IPS-NIHi7 (cell line): ENCODE data around the gene STX8.
A peak's percentile ranks its signal among the peaks of the same experiment; 100 is the strongest.
"Not testable (repeated sequence)": the region's sequence is repeated elsewhere in the genome, so short reads cannot be mapped to it uniquely, and the experiment has no call there.

Experiments used
- DNase-seq: peaks from one replicate; pipeline ENCODE4 v3.0.0; 2012; ENCODE audit warnings: mixed read lengths; ENCODE audit errors: extremely low spot score

Gene STX8

GRCh38 chr17:9402590-9403199 is 172.9 kb downstream of the STX8 start:
- DNase-seq, result peak; percentile 51

GRCh38 chr17:9401434-9401833 is 174.2 kb downstream of the STX8 start:
- DNase-seq, result no peak

- DNase-seq, result no peak
These were observed 186.5 kb downstream of the STX8 start for GRCh38 chr17:9389111-9389527.

GRCh38 chr17:9386401-9386800 is 189.2 kb downstream of the STX8 start:
- no peak for DNase-seq

GRCh38 chr17:9383826-9384225 is 191.8 kb downstream of the STX8 start:
- no peak for DNase-seq

- DNase-seq, result no peak
These were observed 193.0 kb downstream of the STX8 start for GRCh38 chr17:9382626-9383025.

GRCh38 chr17:9381068-9381467 is 194.6 kb downstream of the STX8 start:
- no peak for DNase-seq

- no peak for DNase-seq
These were observed 195.3 kb downstream of the STX8 start for GRCh38 chr17:9380361-9380760.

GRCh38 chr17:9376177-9376576 is 199.4 kb downstream of the STX8 start:
- not testable (repeated sequence) for DNase-seq

GRCh38 chr17:9371019-9371418 is 204.6 kb downstream of the STX8 start:
- DNase-seq, result no peak

- DNase-seq, result no peak
These were observed 205.2 kb downstream of the STX8 start for GRCh38 chr17:9370467-9370866.

GRCh38 chr17:9368631-9369030 is 207.0 kb downstream of the STX8 start:
- no peak for DNase-seq

GRCh38 chr17:9367156-9367555 is 208.5 kb downstream of the STX8 start:
- DNase-seq, result no peak

- no peak for DNase-seq
These were observed 210.7 kb downstream of the STX8 start for GRCh38 chr17:9364837-9365430.

- no peak for DNase-seq
These were observed 211.9 kb downstream of the STX8 start for GRCh38 chr17:9363440-9364350.

- DNase-seq, result no peak
These were observed 214.2 kb downstream of the STX8 start for GRCh38 chr17:9361188-9361955.

GRCh38 chr17:9360677-9361081 is 214.9 kb downstream of the STX8 start:
- peak; percentile 29 for DNase-seq

- no peak for DNase-seq
These were observed 219.1 kb downstream of the STX8 start for GRCh38 chr17:9356488-9356911.

GRCh38 chr17:9355846-9356245 is 219.8 kb downstream of the STX8 start:
- DNase-seq, result no peak

- not testable (repeated sequence) for DNase-seq
These were observed 220.4 kb downstream of the STX8 start for GRCh38 chr17:9355231-9355630.

- DNase-seq, result no peak
These were observed 225.5 kb downstream of the STX8 start for GRCh38 chr17:9350080-9350479.
